HUES48 (cell line): ENCODE data around the gene CYP4B1.
"Not testable (repeated sequence)": the region's sequence is repeated elsewhere in the genome, so short reads cannot be mapped to it uniquely, and the experiment has no call there.

Experiments
- H3K27ac ChIP-seq: one replicate; pipeline ENCODE4 v1.7.0; 2013; ENCODE audit warnings: low read depth, low read length, inconsistent platforms
- H3K27me3 ChIP-seq: 2 replicates; pipeline ENCODE4 v1.6.1; 2013; ENCODE audit warnings: mild to moderate bottlenecking, low read length; ENCODE audit not compliant: control insufficient read depth, insufficient read depth
- H3K36me3 ChIP-seq: 2 replicates; pipeline ENCODE4 v1.6.1; 2013; ENCODE audit warnings: low read length; ENCODE audit not compliant: control insufficient read depth, insufficient read depth
- H3K4me1 ChIP-seq: 2 replicates; pipeline ENCODE4 v1.6.1; 2013; ENCODE audit warnings: mild to moderate bottlenecking, low read length; ENCODE audit not compliant: control insufficient read depth, insufficient read depth
- H3K4me3 ChIP-seq: 2 replicates; pipeline ENCODE4 v1.5.1; 2013; ENCODE audit warnings: mild to moderate bottlenecking, low read depth, low read length
- H3K9ac ChIP-seq: 2 replicates; pipeline ENCODE4 v1.6.1; 2013; ENCODE audit warnings: mild to moderate bottlenecking, low read depth, low read length, moderate library complexity
- H3K9me3 ChIP-seq: 2 replicates; pipeline ENCODE4 v1.6.1; 2013; ENCODE audit warnings: low read length; ENCODE audit not compliant: control insufficient read depth, insufficient read depth

The CYP4B1 gene

DNA sequence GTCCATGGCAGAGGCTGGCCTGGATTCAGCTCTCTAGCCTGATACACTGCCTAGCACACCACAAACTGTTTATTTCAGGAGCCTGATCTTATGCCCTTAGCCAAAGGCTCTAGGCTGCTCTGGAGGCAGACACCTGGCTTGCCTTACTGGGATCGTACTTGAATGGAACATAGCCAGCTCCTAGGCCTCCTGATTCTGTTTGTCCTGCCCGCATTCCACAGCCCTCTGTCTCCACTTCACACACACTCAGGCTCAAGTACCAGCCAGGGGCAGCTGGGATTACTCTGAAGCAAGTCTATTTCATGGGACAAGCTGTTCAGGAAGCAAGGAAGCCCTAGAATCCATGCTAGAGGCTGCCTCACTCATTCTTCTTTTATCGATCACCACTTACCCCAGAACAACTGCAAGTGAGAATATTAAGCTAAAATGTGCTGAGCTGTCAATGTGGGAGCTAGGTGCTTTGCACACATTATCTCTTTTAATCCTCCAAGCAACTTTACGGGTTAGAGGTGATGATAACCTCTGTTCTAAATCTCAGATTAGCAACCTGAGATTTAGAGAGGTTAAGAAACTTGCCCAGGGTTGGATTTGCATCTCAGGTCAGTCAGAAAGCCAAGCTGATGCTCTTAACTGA lies 31.1 kb upstream of the CYP4B1 start:
- Histone ChIP-seq H3K4me3 (no peak overlapping the region), H3K9ac (no peak overlapping the region), H3K36me3 (no peaks in the 10 kb centered on the region), H3K9me3 (peaks cover 41% of the 10 kb centered on the region), H3K27ac (no peak overlapping the region), H3K27me3 (no peaks in the 10 kb centered on the region), H3K4me1 (no peaks in the 10 kb centered on the region)

DNA sequence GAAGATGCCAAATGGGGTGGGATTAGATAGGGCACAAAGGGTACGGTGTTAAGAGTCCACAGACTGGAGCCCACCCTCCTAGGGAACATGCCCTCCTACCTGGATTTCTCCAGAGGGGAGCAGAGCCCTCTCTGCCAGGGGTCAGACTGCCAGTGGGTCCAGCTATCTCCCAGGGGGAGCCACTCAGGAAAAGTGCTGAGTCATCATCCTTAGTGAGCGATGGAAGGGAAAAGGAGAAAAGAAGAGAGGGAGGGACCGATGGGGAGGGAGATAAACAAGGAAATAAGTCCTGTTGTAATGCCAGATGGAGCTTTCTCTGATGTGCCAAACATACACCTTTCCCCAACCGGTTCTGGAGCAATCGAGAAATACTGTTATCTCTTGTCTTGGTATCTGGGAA lies 30.4 kb upstream of the CYP4B1 start:
- H3K4me1 ChIP-seq = no peaks in the 10 kb centered on the region
- H3K27me3 ChIP-seq = no peaks in the 10 kb centered on the region
- no peak overlapping the region for H3K4me3 ChIP-seq
- no peak overlapping the region for H3K9ac ChIP-seq
- no peaks in the 10 kb centered on the region for H3K36me3 ChIP-seq
- no peak overlapping the region for H3K27ac ChIP-seq
- H3K9me3 ChIP-seq = peaks cover 41% of the 10 kb centered on the region

DNA sequence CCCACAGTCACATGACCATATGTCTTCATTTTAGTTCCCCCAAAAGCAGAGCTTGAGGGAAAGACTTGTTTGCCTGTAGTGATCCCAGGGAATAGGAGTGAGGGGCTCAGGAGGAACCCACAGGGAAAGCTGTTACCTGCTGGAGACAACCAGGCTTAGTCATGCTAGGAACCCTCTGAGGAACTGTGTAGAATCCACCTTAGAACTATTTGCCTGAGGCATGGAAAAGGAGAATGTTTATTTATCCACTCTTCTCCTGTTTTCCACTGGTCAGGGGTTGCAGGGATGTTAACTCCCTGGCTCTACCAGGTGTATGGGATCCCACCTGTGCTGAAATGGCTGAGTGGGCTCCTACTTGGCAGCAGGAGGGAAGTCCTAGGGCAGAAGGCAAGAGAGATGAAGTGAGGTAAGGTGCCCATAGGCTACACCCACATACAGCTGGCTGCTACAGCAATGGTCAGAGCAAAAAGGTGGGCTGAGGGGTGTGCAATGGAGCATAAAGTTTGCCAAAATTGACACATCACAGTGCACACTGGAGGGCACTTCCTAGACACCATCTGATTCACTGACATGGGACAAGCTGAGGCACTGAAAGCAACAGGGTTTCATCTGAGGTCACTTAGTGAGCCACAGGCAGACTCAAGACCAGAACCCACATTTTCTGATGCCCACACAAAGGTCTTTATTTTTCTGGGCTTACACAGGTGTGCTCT lies 29.7 kb upstream of the CYP4B1 start:
- H3K4me3 ChIP-seq = no peak overlapping the region
- H3K9ac ChIP-seq = no peak overlapping the region
- H3K27me3 ChIP-seq = no peaks in the 10 kb centered on the region
- peaks cover 43% of the 10 kb centered on the region for H3K9me3 ChIP-seq
- H3K36me3 ChIP-seq = no peaks in the 10 kb centered on the region
- no peaks in the 10 kb centered on the region for H3K4me1 ChIP-seq
- no peak overlapping the region for H3K27ac ChIP-seq

DNA sequence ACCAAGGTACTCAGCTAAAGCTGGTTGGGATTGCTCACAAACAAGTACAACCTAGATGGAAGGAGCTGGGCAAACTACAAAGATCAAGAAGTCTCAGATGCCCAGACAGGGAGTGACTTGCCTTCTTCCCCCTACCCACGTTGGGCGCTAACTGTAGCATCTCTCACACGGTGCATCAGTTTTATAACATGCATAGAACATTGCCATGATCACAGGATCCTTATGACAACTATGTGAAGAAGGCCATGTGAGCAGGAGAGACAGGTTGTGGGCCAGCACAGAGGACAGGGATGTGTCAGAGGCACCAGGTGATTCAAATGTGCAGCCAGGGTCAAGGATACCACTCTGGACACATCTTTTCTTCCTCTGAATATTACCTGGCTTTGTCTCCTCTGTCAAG lies 28.3 kb upstream of the CYP4B1 start:
- Histone ChIP-seq H3K36me3 (no peaks in the 10 kb centered on the region), H3K9me3 (peaks cover 55% of the 10 kb centered on the region), H3K9ac (no peak overlapping the region), H3K4me1 (no peaks in the 10 kb centered on the region), H3K4me3 (no peak overlapping the region), H3K27me3 (no peaks in the 10 kb centered on the region), H3K27ac (no peak overlapping the region)

DNA sequence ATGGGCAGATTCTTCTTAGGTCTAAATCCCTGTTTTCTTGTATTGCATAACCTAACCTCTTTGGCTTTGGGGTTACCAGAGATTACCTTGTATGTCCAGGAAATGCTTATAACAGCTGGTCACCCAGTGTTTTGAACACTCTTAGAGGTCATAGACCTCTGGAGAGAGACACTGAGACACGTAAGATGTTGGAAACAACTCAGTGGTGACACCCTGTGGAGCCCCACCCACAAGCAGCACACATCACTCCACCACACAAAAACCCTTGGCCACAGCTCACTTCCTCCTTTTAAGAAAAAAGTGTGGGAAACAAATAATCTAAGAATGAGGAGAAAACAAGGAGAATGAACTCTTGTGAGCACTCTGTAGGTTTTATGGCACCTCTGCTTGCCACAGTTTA lies 26.3 kb upstream of the CYP4B1 start:
- Histone ChIP-seq H3K27me3 (no peaks in the 10 kb centered on the region), H3K9ac (no peak overlapping the region), H3K4me1 (no peaks in the 10 kb centered on the region), H3K9me3 (peaks cover 55% of the 10 kb centered on the region), H3K27ac (no peak overlapping the region), H3K36me3 (no peaks in the 10 kb centered on the region), H3K4me3 (no peak overlapping the region)

DNA sequence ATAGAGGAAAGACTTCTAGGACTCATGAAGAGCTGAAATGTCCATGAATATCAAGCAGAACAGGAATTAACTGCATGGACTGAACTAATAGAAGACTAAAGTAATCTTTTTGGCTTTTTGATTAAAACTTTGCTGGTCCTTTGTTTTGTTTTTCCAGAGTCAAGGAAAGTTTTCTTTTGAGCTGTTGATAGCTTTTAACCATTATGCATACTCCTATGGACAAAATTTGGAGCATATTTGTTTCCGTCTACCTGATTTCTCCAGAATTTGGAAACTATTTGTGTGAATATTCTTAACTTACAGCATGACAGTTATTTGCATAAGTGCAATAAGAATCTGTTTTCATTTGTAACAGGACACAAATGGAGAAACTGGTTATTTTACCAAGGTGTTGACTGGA lies 24.5 kb upstream of the CYP4B1 start:
- Histone ChIP-seq H3K4me3 (no peak overlapping the region), H3K9me3 (peaks cover 46% of the 10 kb centered on the region), H3K27ac (no peak overlapping the region), H3K36me3 (no peaks in the 10 kb centered on the region), H3K4me1 (no peaks in the 10 kb centered on the region), H3K9ac (no peak overlapping the region), H3K27me3 (no peaks in the 10 kb centered on the region)

DNA sequence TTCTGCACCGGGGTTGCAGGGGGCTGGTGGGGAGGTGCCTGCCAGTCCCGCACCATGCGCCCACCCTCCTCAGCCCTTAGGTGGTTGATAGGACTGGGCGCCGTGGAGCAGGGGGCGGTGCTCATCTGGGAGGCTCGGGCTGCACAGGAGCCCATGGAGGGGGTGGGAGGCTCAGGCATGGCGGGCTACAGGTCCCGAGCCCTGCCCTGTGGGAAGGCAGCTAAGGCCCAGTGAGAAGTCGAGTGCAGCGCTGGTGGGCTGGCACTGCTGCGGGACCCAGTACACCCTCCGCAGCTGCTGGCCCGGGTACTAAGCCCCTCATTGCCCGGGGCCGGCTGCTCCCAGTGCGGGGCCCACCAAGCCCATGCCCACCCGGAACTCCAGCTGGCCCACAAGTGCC lies 20.4 kb upstream of the CYP4B1 start:
- peaks cover 29% of the 10 kb centered on the region for H3K9me3 ChIP-seq
- not testable (repeated sequence) for H3K27me3 ChIP-seq, H3K4me3 ChIP-seq, H3K36me3 ChIP-seq, H3K27ac ChIP-seq, H3K4me1 ChIP-seq, H3K9ac ChIP-seq

DNA sequence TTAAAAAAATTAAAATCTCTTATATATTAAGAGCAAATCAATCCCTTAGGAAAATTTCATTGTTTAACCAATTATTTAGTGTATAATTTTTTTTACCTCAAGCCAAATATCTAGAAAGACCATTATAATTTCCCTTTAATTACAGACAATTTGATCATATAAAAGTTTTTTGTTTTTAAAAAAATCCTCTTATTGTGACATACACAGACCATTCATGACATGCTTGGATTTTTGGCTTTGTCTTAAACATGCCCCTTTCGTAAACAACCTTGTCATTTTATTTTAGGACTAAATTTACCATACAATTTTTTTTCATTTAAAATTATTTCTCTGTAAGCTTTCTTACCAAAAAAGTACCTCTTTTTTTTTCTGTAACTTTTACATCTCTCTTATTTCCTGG lies 14.2 kb upstream of the CYP4B1 start:
- H3K4me3 ChIP-seq = no peak overlapping the region
- H3K27me3 ChIP-seq = no peaks in the 10 kb centered on the region
- no peak overlapping the region for H3K9ac ChIP-seq
- H3K4me1 ChIP-seq = peaks cover 3% of the 10 kb centered on the region
- H3K9me3 ChIP-seq = peaks cover 47% of the 10 kb centered on the region
- no peak overlapping the region for H3K27ac ChIP-seq
- no peaks in the 10 kb centered on the region for H3K36me3 ChIP-seq

DNA sequence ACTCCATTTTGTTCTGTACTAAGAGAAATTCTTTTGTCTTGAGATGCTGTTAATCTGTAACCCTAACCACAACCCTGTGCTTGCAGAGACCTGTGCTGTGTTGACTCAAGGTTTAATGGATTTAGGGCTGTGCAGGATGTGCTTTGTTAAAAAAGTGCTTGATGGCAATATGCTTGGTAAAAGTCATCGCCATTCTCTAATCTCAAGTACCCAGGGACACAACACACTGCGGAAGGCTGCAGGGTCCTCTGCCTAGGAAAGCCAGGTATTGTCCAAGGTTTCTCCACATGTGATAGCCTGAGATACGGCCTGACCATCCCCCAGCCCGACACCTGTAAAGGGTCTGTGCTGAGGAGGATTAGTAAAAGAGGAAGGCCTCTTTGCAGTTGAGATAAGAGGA lies 10.2 kb upstream of the CYP4B1 start:
- H3K4me1 ChIP-seq, H3K36me3 ChIP-seq, H3K4me3 ChIP-seq, H3K27me3 ChIP-seq, H3K9ac ChIP-seq, H3K27ac ChIP-seq: not testable (repeated sequence)
- H3K9me3 ChIP-seq = peaks cover 33% of the 10 kb centered on the region

DNA sequence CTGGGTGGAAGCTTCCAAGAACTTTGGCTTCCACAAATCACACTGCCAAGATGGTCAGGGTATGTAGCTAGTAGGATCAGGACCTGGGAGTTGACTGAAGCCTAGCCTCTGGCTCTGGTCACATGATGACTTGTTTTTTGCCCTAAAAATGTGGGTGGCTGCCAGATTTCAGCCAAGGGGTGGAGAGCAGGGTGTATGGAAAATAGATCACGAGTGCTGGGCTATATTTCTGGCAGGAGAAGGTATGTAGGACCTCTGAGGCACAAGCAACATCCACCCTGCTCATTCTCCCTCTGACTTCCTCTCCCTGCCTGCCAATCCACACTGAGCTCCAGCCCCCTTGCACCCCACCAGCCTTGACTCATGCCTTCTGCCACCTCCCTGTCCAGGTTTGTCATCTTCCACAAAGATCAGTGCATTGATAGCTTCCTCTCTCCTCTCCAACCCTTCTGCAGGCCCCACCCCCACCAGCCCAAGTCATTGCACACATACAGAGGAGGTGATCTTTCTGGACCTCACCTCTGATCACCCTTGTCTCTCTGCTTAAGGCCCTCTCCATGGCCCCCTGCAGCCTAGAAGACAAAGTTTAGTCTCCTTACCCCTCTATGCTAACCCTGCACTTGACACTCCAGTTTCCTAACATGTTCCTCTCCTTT lies 8.3 kb upstream of the CYP4B1 start:
- Histone ChIP-seq H3K27ac (no peak overlapping the region), H3K27me3 (no peaks in the 10 kb centered on the region), H3K4me3 (no peak overlapping the region), H3K9ac (no peak overlapping the region), H3K4me1 (peaks cover 6% of the 10 kb centered on the region), H3K36me3 (no peaks in the 10 kb centered on the region), H3K9me3 (peaks cover 14% of the 10 kb centered on the region)

DNA sequence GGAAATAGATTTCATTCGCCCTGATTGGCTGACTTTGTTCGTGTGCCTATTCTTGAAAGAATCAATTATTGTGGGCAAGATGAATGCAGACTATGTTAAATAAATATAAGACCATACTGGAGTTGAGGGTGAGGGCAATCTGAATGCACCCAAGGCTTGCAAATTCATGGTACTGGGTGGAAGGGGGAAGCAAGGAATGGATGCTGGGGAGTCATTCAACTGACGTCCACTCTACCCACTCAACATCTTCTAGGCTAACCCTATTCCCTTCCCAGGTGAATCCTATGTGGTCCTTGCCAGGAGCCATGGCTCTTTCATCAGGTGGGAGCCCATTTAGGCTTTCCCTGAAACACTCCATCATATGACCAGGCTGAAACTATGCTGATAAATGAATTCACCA lies 5.7 kb upstream of the CYP4B1 start:
- H3K27me3 ChIP-seq = no peaks in the 10 kb centered on the region
- no peak overlapping the region for H3K4me3 ChIP-seq
- no peaks in the 10 kb centered on the region for H3K36me3 ChIP-seq
- 0 out of 2 replicates have a peak, but pooled peaks cover 2% of the 10 kb centered on the region for H3K9me3 ChIP-seq
- H3K27ac ChIP-seq = no peak overlapping the region
- H3K4me1 ChIP-seq = peaks cover 6% of the 10 kb centered on the region
- H3K9ac ChIP-seq = no peak overlapping the region
